ENCODE measurements around the gene DCAF11.

Gene DCAF11

DNA sequence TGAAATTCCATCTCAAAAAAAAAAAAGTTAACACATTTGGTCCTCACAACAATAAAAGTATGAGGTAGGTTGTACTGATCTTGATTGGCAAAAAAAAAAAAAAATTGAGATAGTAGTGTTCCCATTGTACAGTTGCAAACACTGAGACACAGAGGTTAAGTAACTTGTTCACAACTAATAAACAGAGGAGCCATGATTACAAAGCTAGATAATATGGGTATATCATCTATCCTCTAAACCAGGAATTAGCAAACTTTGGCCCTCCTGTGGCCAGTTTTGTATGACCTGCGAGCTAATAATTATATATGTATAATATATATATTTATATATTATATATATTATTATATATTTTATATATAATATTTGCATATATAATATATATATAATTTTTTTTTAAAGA, 19.2 kb downstream of the DCAF11 start:
- no peak for DNase-seq

DNA sequence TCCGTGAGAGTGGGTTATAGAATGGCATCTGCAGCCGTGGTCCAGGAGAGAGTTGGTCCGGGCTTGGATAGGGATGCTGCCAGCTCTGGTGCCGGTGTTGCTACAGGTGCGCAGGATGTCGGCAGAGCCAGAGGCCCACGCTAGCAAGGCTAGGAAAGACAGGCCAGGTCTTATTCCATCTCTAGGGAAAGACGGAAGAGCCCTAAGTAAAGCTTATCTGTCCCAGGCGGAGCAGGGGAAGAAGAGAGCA, 20.9 kb downstream of the DCAF11 start:
- DNase-seq: no peak
- in situ Hi-C loops (cut with MboI; ENCODE audit: low pct_unique_long_range_greater_than_20kb, low sequenced_read_pairs): no loop called here

More for the DNA sequence above, 19.2 kb downstream of the DCAF11 start:
- in situ Hi-C loops (cut with MboI; ENCODE audit: low pct_unique_long_range_greater_than_20kb, low sequenced_read_pairs): no loop called here

DNA sequence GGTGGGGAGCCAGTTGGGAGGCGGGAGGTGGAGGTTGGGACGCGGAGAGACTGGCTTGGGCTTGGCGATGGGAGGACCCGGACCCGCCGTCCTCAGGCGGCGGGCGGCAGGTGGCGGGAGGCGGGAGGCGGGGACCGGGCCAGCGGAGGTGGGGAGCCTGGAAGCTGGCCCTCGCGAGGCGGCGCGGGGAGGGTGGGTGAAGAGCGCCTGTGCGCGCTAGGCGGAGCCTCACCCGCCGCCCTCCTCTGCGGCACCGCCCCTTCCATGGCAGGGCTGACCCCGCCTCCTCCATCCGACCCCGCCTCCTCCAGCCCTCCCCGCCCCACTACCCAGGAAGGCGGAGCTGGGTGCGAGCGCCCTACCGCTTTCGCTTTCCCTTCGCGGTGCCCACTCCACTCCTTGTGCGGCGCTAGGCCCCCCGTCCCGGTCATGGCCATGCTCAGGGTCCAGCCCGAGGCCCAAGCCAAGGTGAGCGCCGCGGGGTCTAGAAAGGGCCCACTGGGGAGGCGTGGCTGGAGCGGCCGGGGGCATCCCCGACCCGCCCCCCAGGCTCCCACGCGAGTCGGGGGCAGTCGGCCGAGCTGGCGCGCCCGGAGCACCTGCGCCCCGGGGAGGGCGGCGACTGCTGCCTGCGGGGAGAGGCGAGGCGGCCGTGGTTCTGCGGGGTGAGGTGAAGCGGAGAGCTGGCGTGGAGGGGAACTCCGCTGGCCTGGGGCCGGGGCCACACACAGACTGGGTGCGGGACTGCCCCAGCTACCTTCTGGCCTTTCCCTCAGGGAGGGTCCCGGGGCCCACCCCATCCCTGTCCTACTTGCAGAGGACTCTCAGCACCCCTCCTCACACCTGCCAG, 21.5 kb downstream of the DCAF11 start, which contains the start of gene PSME1:
TSS of gene PSME1 (plus strand) at position 361 of the 850 bp plus-strand sequence. CDS start at position 430, 69 bp downstream.
- in situ Hi-C loops (cut with MboI; ENCODE audit: low pct_unique_long_range_greater_than_20kb, low sequenced_read_pairs): no loop called here
- peak; percentile 83 for DNase-seq

DNA sequence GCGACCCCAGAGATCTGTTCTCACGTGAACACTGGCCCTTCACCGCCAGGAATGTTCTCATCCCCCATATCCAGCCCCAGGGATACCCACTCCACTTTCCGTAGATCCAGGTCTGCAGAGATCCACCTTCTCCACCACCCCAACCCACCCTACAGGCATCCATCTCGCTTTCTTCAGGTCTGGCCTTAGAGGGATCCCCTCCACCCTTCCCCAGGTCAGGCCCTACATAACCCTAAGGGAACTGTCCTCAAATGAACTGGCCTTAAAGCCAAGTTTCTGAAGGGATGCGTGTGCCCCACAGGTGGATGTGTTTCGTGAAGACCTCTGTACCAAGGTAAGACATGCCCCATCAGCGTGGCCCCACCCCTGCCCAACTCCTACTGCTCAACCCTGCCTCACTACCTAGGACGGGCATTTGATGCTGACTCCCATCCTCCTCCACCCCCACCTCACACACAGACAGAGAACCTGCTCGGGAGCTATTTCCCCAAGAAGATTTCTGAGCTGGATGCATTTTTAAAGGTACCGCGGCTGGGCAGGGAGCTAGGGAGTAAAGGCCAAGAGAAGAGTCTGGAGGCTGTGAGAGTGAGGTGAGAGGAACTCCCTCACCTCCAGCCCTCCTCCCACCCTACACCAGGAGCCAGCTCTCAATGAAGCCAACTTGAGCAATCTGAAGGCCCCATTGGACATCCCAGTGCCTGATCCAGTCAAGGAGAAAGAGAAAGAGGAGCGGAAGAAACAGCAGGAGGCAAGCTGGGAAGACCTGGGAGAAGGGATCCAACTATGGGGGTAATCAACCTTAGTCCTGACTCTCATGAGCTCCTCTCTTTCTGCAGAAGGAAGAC, 22.3 kb downstream of the DCAF11 start:
- no peak for DNase-seq
- in situ Hi-C loops (cut with MboI; ENCODE audit: low pct_unique_long_range_greater_than_20kb, low sequenced_read_pairs): no loop called here

DNA sequence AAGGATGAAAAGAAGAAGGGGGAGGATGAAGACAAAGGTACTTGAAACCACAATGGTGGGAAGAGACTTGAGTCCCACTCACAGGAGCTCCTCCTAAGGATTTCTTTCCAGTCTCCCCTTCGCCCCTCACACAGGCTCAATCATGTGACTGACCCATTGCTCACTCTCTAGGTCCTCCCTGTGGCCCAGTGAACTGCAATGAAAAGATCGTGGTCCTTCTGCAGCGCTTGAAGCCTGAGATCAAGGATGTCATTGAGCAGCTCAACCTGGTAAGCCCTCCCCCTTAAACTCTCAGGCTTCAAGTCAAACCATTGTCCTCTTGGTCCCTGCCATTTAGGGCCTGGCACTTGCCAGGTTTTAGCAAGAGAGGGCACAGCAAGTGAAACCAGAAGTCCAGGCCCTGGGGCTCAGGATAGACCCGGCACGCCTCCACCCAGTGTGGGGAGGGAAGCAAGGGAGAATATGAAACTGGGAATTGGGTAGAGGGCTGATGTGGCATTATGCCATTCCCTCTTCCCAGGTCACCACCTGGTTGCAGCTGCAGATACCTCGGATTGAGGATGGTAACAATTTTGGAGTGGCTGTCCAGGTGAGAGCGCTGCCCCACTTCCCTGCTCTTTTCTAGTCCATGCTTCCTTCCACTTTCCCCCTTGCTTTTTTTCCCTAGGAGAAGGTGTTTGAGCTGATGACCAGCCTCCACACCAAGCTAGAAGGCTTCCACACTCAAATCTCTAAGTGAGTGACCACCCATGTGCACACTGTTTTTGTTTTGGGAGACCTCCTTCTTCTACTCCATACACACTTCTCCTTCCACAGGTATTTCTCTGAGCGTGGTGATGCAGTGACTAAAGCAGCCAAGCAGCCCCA, 23.2 kb downstream of the DCAF11 start:
- no peak for DNase-seq
- in situ Hi-C loops (cut with MboI; ENCODE audit: low pct_unique_long_range_greater_than_20kb, low sequenced_read_pairs): no loop called here

DNA sequence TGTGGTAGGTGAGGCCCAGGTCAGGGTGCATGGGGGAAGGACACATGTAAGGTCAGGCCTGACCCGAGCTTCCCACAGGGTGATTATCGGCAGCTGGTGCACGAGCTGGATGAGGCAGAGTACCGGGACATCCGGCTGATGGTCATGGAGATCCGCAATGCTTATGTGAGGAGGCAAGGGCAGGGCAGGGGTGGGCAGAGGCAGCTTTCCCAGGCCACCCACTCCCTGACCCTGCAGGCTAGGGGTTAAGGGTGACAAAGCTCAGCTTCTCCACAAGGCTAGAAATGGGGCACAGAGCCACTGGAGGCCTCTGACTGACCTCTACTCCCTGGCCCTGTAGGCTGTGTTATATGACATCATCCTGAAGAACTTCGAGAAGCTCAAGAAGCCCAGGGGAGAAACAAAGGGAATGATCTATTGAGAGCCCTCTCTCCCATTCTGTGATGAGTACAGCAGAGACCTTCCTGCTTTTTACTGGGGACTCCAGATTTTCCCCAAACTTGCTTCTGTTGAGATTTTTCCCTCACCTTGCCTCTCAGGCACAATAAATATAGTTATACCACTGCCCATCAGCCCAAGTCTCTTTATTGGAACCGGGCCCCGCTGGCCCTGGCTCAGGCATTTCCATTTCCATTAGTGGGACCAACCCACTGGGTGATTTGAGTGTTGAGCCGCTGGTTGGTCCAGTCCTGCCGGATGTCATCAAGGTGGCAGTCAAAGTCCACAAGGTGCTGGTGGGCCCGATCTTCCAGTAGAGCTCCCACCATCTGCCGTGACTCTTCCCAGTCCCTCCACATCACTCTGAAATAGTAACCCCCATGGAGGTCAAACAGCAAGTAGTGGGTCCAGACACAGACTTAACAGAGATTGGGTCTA, 24.1 kb downstream of the DCAF11 start:
- in situ Hi-C loops (cut with MboI; ENCODE audit: low pct_unique_long_range_greater_than_20kb, low sequenced_read_pairs): no loop called here
- DNase-seq: no peak

DNA sequence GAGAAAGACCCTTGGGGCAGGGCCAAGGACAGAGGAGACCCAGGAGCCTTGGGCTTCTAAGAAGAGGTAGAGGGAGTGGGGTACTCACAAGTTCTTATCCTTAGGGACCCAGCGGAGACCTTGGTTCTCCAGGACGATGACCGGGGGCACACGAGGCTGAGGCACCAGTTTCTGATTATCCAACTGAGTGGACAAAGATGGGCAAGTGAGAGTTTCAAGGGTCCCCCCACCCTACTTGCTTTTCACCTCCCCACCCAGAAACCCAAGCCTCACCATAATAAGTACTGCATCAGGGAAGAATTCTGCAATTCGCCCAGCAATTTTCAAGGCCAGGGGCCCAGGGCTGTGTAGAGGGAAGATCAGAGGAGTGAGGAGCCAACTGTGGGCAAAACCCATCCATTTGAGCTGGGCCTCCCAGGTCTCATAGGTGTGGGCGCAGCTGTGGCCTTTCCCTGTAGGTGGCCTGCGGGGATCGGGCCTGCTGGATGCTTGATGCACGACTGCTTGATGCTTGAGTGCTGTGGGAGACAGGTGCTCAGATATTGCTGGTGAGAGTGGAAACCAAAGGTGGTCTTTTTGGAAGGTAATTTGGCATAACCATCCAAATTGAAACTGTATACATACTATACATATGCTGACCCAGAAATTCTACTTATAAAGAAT, 24.8 kb downstream of the DCAF11 start:
- DNase-seq: no peak
- in situ Hi-C loops (cut with MboI; ENCODE audit: low pct_unique_long_range_greater_than_20kb, low sequenced_read_pairs): no loop called here

DNA sequence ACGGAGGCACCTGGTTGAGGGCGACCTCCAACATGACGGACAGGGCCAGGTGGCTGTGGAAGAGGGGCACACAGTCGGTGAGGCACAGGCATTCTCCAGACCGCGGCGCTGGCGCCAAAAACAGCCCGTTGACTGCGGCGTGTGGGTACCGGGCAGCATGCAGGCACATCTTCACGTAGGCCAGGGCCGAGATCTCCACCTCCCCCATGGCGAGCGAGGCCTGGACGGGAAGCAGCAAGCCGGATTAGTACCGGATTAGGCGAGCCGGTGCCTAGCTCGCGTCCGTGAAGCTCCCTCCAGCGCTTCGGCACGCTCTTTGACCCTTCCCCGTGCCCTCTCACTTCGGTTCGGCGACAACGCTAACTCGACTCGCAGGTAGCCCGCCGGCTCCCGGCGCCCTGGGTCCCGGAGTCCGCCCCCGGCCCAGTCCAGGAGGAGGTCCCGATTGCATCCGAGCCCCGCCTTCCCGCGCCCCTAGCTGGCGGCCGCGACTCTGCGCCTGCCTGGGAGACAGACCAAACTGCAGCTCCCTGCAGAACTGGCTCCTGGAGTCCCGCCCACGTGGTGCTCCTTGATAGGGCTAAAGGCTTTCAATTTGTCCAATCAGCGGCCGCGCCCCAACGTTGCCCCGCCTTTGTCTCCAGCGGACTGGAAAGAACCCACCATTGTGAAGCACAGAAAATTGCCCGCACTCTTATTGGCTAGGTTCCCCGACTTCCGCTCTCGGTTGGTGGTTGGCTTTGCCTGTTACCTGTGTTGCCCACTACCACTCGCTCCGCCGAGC, 26.7 kb downstream of the DCAF11 start, which contains the start of gene EMC9:
TSS of gene EMC9 (minus strand) at position 495 of the 784 bp plus-strand sequence. CDS start at position 208, 287 bp downstream.
- in situ Hi-C loops (cut with MboI; ENCODE audit: low pct_unique_long_range_greater_than_20kb, low sequenced_read_pairs): no loop called here
- DNase-seq: peak; percentile 100

DNA sequence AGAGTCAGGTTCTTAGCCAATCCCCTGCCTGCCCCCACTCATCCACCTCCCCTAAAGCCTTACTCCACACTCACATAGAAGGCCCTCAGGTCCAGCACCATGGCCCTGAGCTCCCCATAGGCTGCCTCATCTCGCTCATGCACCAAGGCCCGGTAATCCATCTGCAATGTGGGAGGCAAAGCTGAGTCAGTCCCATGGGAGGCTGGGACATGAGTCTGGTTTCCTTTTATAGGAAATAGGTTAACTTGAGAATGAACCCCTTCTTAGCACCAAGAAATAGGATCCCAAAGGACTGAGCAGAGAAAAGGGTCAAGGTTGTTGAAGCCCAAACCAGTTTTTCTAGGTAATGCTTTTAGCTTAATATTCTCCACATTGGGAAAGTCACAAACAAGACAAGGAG, 28.9 kb downstream of the DCAF11 start:
- no peak for DNase-seq
- in situ Hi-C loops (cut with MboI; ENCODE audit: low pct_unique_long_range_greater_than_20kb, low sequenced_read_pairs): no loop called here

DNA sequence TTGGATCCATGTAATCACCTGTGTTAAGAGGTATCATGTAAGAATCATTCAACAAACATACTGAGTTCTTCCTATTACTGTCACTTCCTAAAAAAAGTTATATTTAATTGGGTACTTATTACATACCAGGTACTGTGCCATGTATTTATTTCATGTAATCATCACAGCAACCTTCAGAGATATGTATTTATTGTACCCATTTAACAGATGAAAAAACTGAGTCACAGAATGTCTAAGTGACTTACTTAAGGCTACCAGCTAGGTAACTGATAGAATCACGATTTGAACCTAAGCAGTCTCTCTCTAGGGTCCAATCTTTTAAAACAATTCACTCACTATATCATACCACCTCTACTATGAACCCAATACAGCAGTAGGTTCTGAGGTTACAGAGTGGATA, 29.9 kb downstream of the DCAF11 start:
- in situ Hi-C loops (cut with MboI; ENCODE audit: low pct_unique_long_range_greater_than_20kb, low sequenced_read_pairs): no loop called here
- DNase-seq: no peak

DNA sequence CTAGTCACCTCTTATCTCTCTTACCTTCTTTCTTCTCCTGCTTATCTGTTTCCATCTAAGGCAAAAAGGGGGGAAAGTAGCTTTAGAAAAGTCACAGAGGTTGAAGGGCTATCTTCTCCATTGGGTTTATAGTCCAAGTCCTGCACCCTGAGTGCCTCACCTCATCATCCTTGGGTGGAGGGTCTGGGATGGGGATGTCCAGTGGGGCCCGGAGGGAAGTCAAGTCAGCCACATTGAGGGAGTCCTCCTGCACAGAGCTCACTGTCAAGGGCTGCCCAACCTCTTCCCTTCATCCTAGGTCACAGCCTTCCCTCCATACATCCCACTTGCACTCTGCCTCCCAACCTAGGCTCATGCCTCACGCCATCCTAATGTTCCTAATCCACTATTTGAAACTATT, 30.6 kb downstream of the DCAF11 start:
- in situ Hi-C loops (cut with MboI; ENCODE audit: low pct_unique_long_range_greater_than_20kb, low sequenced_read_pairs): no loop called here
- no peak for DNase-seq

DNA sequence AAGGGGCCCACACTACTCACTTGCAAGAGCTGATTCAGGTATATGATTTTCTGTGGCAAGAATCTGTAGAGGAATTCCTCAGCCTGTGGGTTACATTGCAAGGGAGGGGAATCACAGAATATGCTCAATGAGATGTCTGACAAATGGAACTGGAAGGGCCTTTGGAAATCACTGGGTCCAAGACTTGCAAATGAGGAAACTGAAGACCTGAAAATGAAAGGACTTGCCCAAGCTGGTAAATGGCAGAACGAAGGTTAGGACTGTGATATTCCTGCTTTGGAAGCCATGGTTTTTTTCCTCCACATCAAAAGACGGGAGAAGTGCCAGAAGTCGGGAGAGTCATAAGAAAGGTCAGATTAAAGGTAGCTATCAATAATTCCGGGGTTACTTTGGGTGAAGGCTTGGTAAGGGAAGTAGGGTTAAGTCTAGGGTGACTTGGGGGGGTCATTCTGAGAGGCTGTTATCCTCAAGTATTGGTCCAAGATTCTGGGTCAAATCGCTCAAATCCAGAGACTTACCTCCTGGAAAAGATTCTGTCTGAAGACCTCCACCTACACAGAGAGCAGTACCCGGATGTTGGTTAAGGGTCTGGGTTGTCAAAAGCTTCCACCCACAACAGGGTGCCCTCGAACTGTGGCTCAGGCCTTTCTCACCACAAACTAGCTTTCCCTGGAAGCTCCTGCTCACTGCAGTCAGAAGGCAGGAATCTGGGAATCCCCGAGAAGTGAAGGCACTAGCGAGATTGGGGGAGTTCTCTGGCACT, 31.3 kb downstream of the DCAF11 start:
- in situ Hi-C loops (cut with MboI; ENCODE audit: low pct_unique_long_range_greater_than_20kb, low sequenced_read_pairs): no loop called here
- no peak for DNase-seq

DNA sequence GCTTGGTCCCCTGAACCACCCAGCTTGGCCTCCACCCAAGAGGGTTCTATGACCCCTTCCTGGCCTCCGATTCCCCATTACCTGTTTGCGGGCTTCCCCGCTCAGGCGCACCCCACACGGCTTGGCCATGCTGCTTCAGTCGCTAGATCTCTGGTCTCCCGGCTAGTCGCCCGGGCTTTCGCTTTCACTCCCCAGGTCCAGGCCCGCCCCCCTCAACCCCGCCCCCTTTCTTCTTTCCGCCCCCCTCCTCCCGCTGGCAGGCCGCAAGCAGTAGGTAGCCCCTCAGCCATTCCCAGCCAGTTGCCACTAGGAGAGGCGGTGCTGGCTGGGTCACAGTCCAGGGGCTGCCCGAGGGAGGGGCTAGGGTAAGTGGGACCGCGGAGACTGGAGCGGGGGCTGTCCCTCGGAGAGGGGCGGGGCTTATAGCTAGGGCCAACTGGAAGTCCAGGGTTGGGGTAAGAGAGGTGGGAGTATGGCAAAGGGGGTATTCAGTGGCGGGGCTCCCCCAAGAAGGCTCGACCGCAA, 31.9 kb downstream of the DCAF11 start, which contains the start of gene PSME2:
TSS of gene PSME2 (minus strand) at position 158 of the 525 bp plus-strand sequence. CDS start at position 129, 29 bp downstream.
- DNase-seq: peak; percentile 97
- in situ Hi-C loops (cut with MboI; ENCODE audit: low pct_unique_long_range_greater_than_20kb, low sequenced_read_pairs): no loop called here

DNA sequence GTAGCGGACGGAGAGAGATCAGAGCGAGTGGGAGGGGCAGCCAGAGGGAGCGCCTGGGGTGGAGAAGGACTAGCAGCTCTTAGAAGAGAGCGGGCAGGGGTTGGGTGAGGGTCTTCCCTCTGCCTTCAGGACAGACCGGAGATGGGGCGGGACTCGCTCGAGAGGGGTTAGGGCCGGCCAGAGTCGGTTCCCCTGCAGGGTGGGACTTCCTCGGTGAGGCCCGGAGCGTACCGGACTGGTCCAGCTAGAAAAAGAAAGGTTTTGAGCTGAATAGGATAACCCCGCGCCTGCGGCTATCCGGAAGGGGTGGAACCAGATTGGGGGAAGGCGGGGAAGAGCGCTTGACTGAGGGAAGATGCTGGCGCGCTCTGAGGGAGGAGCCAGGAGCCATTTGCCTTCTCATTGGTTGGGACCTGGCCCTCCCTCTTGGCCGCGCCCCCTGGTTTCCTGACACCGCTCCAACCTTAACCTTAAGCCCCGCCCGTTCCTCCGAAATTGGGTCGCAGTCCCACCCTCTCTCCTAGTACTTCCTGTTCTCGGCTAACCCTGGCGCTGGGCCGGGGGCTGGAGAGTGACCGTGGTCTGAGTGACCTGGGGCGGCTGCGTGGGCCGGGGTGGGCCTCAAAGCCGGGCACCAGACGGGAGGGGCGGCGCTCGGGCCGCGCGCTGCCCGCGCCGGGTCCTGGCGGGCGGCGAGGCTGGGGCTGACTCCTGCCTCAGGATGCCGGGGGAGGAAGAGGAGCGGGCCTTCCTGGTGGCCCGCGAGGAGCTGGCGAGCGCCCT, 32.6 kb downstream of the DCAF11 start, which contains the start of gene RNF31:
TSS of gene RNF31 (plus strand) at position 521 of the 783 bp plus-strand sequence. CDS start at position 722, 201 bp downstream.
- DNase-seq: peak; percentile 100
- in situ Hi-C loops (cut with MboI; ENCODE audit: low pct_unique_long_range_greater_than_20kb, low sequenced_read_pairs): no loop called here

DNA sequence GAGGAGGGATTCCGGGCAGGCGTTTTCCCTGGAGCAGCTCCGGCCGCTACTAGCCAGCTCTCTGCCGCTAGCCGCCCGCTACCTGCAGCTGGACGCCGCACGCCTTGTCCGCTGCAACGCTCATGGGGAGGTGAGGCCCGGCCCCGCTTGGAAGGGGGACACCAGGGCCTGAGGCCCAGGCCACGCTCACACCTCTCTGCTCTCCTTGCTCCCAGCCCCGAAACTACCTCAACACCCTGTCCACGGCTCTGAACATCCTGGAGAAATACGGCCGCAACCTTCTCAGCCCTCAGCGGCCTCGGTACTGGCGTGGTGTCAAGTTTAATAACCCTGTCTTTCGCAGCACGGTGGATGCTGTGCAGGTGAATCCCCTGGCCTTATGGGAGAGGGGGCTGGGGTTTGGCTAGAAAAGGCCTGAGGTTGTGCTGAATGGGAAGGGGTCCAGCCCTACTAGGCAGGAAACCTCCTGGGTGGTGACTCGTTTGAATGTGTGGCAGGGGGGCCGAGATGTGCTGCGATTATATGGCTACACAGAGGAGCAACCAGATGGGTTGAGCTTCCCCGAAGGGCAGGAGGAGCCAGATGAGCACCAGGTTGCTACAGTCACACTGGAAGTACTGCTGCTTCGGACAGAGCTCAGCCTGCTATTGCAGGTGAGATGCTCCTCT, 33.3 kb downstream of the DCAF11 start:
- no peak for DNase-seq
- in situ Hi-C loops (cut with MboI; ENCODE audit: low pct_unique_long_range_greater_than_20kb, low sequenced_read_pairs): no loop called here
